ENCODE measurements around the gene LGALS9C. TPM values are rescaled to one million over a fixed set of nuclear protein-coding genes. Genes with fewer than 3 reads are reported as not detected.
"Not testable (repeated sequence)": the region's sequence is repeated elsewhere in the genome, so short reads cannot be mapped to it uniquely, and the experiment has no call there.

LGALS9C gene
- total and polyA plus RNA-seq, 2 donors (not counting 1 experiment from before 2014, with no cell fraction given), result 0.08 TPM; not detected in 1

- not testable (repeated sequence) for H3K36me3 ChIP-seq (ENCODE audit: control insufficient read depth, insufficient read depth, low read length); H3K4me2 ChIP-seq (ENCODE audit: extremely low read depth, insufficient read depth, low read length); H3K4me3 ChIP-seq (replicated peaks in 1 of 4; ENCODE audit: control extremely low read depth in 1 of 4, insufficient read depth in 1 of 4, low read depth in 3 of 4, low read length in 4 of 4); H3K27me3 ChIP-seq (ENCODE audit: control insufficient read depth, insufficient read depth, low read length); H4K20me1 ChIP-seq (ENCODE audit: control insufficient read depth, extremely low read depth, insufficient read depth, low read length); H3K4me1 ChIP-seq (ENCODE audit: control insufficient read depth, extremely low read depth, insufficient read depth, low read length); H3K79me2 ChIP-seq (ENCODE audit: control insufficient read depth, insufficient read depth, low read length); H3K9me3 ChIP-seq (ENCODE audit: control insufficient read depth, insufficient read depth, low read depth, low read length); H3K27ac ChIP-seq (ENCODE audit: insufficient read depth, low read length); DNase-seq (ENCODE audit: low read depth in 2 of 2); H3K9ac ChIP-seq (ENCODE audit: insufficient read depth, low read length); H2AFZ ChIP-seq (ENCODE audit: low read length)
Measured at GRCh38 chr17:18448311-18448710, 28.3 kb upstream of the LGALS9C start.

GRCh38 chr17:18449833-18450232, 26.8 kb upstream of the LGALS9C start:
- not testable (repeated sequence) for H3K4me3 ChIP-seq (replicated peaks in 1 of 4; ENCODE audit: control extremely low read depth in 1 of 4, insufficient read depth in 1 of 4, low read depth in 3 of 4, low read length in 4 of 4); H4K20me1 ChIP-seq (ENCODE audit: control insufficient read depth, extremely low read depth, insufficient read depth, low read length); H3K36me3 ChIP-seq (ENCODE audit: control insufficient read depth, insufficient read depth, low read length); H3K4me2 ChIP-seq (ENCODE audit: extremely low read depth, insufficient read depth, low read length); H3K27ac ChIP-seq (ENCODE audit: insufficient read depth, low read length); H3K9me3 ChIP-seq (ENCODE audit: control insufficient read depth, insufficient read depth, low read depth, low read length); H3K9ac ChIP-seq (ENCODE audit: insufficient read depth, low read length); H2AFZ ChIP-seq (ENCODE audit: low read length); H3K79me2 ChIP-seq (ENCODE audit: control insufficient read depth, insufficient read depth, low read length); H3K27me3 ChIP-seq (ENCODE audit: control insufficient read depth, insufficient read depth, low read length); H3K4me1 ChIP-seq (ENCODE audit: control insufficient read depth, extremely low read depth, insufficient read depth, low read length); DNase-seq (ENCODE audit: low read depth in 2 of 2)

DNA sequence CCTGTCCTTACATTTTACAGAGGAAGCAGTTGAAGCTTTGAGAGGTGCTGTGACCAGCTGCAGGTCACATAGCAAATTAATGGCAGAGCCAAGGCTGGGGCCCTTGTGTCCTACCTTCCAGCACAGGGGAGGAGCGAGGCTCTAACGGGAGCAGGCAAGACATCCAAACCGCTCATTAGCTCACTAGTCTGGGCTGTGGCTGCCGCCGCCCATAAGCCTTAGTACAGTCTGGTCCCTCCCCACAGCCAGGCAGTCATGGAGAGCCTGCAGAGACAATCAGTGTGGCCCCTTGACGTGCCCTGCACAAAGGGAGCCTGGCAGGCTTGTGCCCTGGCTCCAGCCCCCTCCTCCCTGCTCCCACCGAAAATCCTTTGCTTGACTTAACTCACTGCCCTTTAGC, 25.6 kb upstream of the LGALS9C start:
- not testable (repeated sequence) for H3K4me2 ChIP-seq (ENCODE audit: extremely low read depth, insufficient read depth, low read length); H3K9me3 ChIP-seq (ENCODE audit: control insufficient read depth, insufficient read depth, low read depth, low read length); H4K20me1 ChIP-seq (ENCODE audit: control insufficient read depth, extremely low read depth, insufficient read depth, low read length); DNase-seq (ENCODE audit: low read depth in 2 of 2); H3K36me3 ChIP-seq (ENCODE audit: control insufficient read depth, insufficient read depth, low read length); H3K27me3 ChIP-seq (ENCODE audit: control insufficient read depth, insufficient read depth, low read length); H3K4me1 ChIP-seq (ENCODE audit: control insufficient read depth, extremely low read depth, insufficient read depth, low read length); H2AFZ ChIP-seq (ENCODE audit: low read length); H3K4me3 ChIP-seq (replicated peaks in 1 of 4; ENCODE audit: control extremely low read depth in 1 of 4, insufficient read depth in 1 of 4, low read depth in 3 of 4, low read length in 4 of 4); H3K27ac ChIP-seq (ENCODE audit: insufficient read depth, low read length); H3K9ac ChIP-seq (ENCODE audit: insufficient read depth, low read length); H3K79me2 ChIP-seq (ENCODE audit: control insufficient read depth, insufficient read depth, low read length)

- not testable (repeated sequence) for H3K27ac ChIP-seq (ENCODE audit: insufficient read depth, low read length); H3K9me3 ChIP-seq (ENCODE audit: control insufficient read depth, insufficient read depth, low read depth, low read length); DNase-seq (ENCODE audit: low read depth in 2 of 2); H3K4me2 ChIP-seq (ENCODE audit: extremely low read depth, insufficient read depth, low read length); H3K4me3 ChIP-seq (replicated peaks in 1 of 4; ENCODE audit: control extremely low read depth in 1 of 4, insufficient read depth in 1 of 4, low read depth in 3 of 4, low read length in 4 of 4); H3K36me3 ChIP-seq (ENCODE audit: control insufficient read depth, insufficient read depth, low read length); H3K27me3 ChIP-seq (ENCODE audit: control insufficient read depth, insufficient read depth, low read length); H3K9ac ChIP-seq (ENCODE audit: insufficient read depth, low read length); H4K20me1 ChIP-seq (ENCODE audit: control insufficient read depth, extremely low read depth, insufficient read depth, low read length); H3K4me1 ChIP-seq (ENCODE audit: control insufficient read depth, extremely low read depth, insufficient read depth, low read length); H3K79me2 ChIP-seq (ENCODE audit: control insufficient read depth, insufficient read depth, low read length); H2AFZ ChIP-seq (ENCODE audit: low read length)
Measured at GRCh38 chr17:18451969-18452368, 24.6 kb upstream of the LGALS9C start.

GRCh38 chr17:18459035-18459434, 17.6 kb upstream of the LGALS9C start:
- not testable (repeated sequence) for H4K20me1 ChIP-seq (ENCODE audit: control insufficient read depth, extremely low read depth, insufficient read depth, low read length); H3K27me3 ChIP-seq (ENCODE audit: control insufficient read depth, insufficient read depth, low read length); H3K36me3 ChIP-seq (ENCODE audit: control insufficient read depth, insufficient read depth, low read length); H3K27ac ChIP-seq (ENCODE audit: insufficient read depth, low read length); H2AFZ ChIP-seq (ENCODE audit: low read length); H3K9ac ChIP-seq (ENCODE audit: insufficient read depth, low read length); H3K79me2 ChIP-seq (ENCODE audit: control insufficient read depth, insufficient read depth, low read length); H3K9me3 ChIP-seq (ENCODE audit: control insufficient read depth, insufficient read depth, low read depth, low read length); H3K4me1 ChIP-seq (ENCODE audit: control insufficient read depth, extremely low read depth, insufficient read depth, low read length)
- DNase-seq (ENCODE audit: low read depth in 2 of 2), result peak; percentile 31 to 70
- Histone ChIP-seq H3K4me2 (ENCODE audit: extremely low read depth, insufficient read depth, low read length) (peak overlapping the region; percentile 23), H3K4me3 (replicated peaks in 1 of 4; ENCODE audit: control extremely low read depth in 1 of 4, insufficient read depth in 1 of 4, low read depth in 3 of 4, low read length in 4 of 4) (peak overlapping the region in 1 of 4 experiments; percentile 45)

DNA sequence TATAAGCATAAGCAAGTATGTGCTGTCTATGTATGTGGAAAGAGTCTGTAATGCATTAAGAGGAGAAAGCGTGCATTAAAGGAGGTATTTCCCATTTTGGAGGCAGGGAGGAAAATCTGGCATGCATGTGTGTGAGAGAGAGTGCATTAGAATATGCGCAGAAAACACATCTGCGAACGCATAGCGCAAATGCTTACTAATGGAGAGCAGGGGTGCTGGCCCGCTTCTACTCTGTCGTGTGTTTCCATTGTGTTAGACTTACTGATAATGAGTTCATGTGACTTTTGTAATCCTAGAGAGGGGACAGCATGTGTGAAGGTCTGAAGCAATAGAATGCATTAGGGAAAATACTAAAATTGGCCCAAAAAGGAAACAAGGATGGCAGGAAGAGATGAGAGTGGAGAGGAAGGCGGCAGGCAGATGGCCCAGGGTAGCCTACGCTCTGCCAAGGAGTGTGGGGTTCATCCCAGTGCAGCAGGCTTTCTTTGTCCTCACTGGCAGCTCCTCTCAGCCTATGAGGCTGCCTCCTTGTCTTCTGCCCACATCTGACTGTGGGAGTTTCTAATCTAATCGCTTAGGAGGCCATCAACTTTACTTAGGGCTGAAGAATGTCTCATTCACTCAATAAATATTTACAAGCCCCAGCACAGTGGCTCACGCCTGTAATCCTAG, 12.6 kb upstream of the LGALS9C start:
- H3K4me1 ChIP-seq (ENCODE audit: control insufficient read depth, extremely low read depth, insufficient read depth, low read length); H3K4me2 ChIP-seq (ENCODE audit: extremely low read depth, insufficient read depth, low read length); H3K27ac ChIP-seq (ENCODE audit: insufficient read depth, low read length); DNase-seq (ENCODE audit: low read depth in 2 of 2); H3K27me3 ChIP-seq (ENCODE audit: control insufficient read depth, insufficient read depth, low read length); H3K4me3 ChIP-seq (replicated peaks in 1 of 4; ENCODE audit: control extremely low read depth in 1 of 4, insufficient read depth in 1 of 4, low read depth in 3 of 4, low read length in 4 of 4); H3K9ac ChIP-seq (ENCODE audit: insufficient read depth, low read length); H3K36me3 ChIP-seq (ENCODE audit: control insufficient read depth, insufficient read depth, low read length); H2AFZ ChIP-seq (ENCODE audit: low read length); H4K20me1 ChIP-seq (ENCODE audit: control insufficient read depth, extremely low read depth, insufficient read depth, low read length); H3K9me3 ChIP-seq (ENCODE audit: control insufficient read depth, insufficient read depth, low read depth, low read length); H3K79me2 ChIP-seq (ENCODE audit: control insufficient read depth, insufficient read depth, low read length): not testable (repeated sequence)
